Left lobe of liver (tissue), 2 donors: ENCODE data around the gene DOCK8. TPM values are rescaled to one million over a fixed set of nuclear protein-coding genes. Genes with fewer than 3 reads are reported as not detected.

Experiments used
- ATAC-seq: fragments of 200-7000 bp; cut with Tn5 transposase; one replicate; pipeline ENCODE4 v1.9.1; 2020; ENCODE audit warnings: mild to moderate bottlenecking, moderate library complexity
- DNase-seq: peaks from one replicate; pipeline ENCODE4 v3.0.0-alpha.2; 2020; ENCODE audit warnings: low spot score
- total RNA-seq: library from RNA; stranded (reverse); gene quantifications from one replicate; pipeline ENCODE4 v1.2.1, GENCODE V29; 2021
- donor health status: DM: no; HTN: no; CAD: no; lungs with moderate emphysema.
- donor health status: DM: no; HTN: yes; CAD: no.

Gene DOCK8
- total RNA-seq, 1 donor from 2014 or later, result 10.6 TPM

DNA sequence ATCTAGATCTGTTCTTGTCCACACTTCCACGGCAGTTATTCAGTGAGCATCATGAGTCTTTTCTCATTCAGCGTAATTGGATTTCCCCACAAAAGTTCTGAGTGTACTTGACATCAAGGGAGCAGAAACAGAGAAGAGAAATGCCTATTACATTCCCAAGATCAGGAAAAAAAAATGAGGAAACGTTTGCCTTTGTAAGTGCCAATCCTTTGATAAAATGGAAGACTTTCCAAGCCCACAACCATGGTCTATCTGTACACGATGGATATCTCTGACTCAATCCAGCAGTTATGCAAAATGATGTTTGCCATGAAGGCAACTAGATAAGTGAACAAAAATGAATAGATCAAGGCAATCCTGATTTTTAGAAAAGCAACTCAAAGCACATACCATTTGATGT is 235.9 kb downstream of the DOCK8 start:
- ATAC-seq (no peak), DNase-seq (no peak)

DNA sequence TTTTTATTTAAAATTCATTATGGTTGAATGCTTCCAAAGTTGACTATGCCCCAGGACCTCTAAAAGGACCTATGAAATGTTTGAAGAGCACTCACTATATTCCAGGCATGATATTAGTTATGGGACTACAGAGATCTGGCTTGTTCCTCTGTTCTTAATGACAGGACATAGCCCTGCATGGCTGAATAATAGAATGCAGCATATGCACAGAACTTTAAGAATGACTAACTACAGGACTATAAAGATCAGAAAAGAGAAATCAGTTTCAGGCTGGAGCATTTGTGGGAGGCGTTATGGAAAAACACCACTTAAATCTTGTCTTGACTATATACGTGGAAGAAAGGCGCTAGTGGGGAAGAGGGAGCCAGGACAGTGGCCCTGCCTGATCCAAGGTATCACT is 239.2 kb downstream of the DOCK8 start:
- ATAC-seq, result no peak
- no peak for DNase-seq

DNA sequence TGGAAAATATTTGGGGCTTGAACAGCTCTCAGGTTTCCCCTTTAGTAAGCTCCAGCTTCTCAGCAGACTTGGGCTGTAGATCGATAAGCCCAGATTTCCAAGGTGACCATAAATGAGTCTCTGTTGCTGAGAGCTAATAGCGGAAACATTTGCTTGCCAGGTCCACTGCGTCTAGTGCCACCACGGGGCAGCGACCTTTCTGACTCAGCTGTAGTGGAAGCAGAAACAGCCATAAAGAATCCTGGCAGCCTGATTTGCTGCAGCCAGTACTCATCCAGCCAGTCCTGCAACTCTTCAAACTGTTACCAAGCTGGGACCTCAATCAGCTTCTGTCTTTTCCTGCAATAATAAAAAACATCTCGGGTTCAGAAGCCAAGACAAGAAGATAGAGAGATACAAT is 241.7 kb downstream of the DOCK8 start:
- DNase-seq (no peak), ATAC-seq (no peak)

DNA sequence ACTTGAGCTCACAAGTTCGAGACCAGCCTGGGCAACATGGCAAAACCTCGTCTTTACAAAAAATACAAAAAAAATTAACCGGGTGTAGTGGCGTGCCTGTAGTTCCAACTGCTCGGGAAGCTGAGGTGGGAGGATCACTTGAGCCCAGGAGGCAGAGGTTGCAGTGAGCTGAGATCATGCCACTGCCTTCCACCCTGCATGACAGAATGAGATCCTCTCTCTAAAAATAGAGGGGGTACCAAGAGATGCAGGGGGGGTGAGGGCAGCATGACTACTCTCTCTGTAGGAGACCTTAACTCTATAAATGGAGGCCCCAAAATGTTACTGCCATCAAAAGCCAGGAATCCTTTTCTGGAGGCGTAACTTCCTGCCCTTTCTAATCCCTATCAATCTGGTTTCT is 243.9 kb downstream of the DOCK8 start:
- DNase-seq (no peak), ATAC-seq (no peak)

DNA sequence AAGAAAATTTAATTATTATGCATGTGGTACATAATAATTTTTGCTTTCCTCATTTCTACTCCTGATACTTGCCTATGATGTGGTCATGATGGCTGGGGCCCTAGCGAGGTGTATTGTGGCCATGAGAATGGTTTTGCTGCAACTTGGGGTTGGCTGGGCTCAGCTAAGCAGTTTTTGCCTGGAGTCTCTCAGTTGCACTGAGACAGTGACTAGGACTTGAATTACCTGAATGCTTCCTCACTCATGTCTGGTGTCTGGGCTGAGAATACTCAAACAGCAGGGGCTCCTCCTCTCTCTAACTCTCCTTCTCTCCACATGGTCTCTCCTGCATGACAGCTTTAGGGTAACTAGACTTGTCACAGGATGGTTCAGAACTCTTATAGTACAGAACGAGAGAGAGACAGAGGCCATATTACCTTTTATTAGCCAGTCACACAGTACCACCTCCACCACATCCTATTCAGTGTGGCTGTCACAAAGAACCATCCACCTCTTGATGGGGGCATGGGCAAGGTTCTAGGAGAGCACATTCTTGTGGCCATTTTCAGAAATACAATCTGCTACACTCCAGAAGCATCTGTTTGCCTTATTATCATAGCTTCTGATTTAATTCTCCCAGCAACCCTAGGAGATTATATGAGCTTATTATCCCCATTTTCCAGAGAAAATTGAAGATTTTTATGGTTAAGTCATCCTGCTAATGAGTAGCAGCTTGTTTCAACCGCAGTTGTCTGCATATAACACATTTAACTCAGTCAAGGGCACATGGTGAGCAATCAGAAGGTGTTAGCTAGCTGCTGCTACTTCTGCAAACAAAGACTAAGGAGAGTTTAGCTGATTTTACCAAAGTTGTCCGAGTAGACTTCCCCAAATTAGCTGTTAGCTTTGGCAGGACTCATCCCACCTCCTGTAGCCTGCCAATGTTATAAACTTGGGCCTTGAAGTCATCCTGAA is 245.1 kb downstream of the DOCK8 start:
- no peak for DNase-seq
- no peak for ATAC-seq

DNA sequence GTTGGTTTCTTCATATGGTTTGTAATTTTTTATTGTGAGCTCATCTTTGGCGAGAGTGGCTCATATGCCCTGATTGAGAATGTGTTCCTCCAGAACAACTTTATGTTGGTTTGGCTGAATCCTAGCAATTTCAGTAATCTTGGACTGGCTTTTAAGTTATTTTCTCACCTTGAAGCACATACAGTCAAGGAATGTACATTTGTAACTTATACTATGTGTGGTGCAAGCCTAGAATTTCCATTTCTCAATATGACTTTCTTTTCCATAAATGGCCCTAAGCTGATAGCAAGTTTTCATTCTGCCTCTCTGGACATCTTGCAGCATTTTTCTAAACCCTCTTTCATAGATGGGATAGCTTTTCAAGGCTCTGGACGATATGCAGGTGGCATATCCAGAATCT is 247.5 kb downstream of the DOCK8 start:
- no peak for ATAC-seq
- DNase-seq, result no peak

DNA sequence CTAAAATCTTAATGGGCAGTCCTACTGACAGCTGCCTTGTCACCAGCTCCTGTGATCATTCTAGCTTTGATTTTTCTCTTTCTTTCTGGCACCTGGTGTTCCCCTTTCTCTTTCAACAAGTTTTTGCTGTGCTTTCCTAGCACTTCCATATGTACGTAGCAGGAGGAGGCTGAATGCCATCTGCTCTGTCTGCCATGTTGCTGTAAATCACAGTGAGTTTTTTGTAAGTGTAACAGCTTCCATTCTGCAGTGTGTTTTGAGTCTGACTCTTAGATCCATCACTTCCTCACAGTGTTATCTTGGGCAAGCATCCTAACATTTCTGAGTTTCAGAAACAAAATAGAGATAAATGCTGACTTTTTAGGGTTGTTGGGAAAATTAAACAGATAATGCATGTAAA is 247.9 kb downstream of the DOCK8 start:
- DNase-seq (no peak), ATAC-seq (no peak)

DNA sequence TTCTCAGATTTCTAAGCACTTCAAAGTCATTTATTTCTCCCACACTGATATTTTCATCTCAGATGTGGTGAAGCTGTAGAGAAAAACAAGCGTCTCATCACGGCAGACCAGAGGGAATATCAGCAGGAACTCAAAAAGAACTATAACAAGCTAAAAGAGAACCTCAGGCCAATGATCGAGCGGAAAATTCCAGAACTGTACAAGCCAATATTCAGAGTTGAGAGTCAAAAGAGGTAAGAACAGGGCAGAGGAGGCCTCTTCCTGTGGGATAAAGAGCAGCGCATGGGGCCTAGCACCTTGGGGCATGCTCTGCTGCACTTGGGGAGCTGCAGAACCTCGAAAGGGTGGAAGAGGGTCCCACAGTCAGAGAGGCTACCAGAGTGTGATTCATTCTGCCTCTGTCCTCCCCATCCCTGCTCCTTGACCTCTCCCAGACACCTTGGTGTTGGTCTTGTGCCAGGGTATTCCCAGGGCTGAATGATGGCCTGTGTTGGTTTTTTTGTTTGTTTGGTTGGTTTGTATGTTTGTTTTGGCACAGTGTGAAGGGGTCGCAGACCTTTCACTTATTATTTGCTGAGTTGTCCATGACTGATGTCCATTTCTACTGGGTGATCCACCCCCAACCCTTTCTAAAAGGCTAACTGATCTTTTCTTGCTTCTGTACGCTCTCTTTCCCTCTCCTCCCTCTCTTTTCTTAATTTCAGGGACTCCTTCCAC is 248.9 kb downstream of the DOCK8 start:
- ATAC-seq, result peak; percentile 51
- no peak for DNase-seq

DNA sequence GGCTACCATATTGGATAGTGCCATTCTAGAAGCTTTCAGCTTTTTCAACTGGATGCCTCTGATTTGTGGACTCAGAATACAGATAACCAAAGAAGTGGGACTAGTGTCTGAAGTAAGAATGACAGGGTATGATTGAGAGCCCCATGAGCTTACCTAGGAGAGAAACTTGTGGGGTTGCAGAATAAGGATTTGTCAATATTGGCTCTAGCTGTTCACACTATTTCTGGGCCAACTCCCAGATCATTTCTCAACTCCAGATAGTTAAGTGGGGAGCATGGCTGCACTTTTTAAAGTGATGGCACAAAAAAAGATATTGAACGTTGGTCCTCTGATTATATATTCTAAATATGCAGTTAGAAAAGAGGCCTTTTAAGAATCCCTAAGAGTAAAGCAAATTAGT is 252.1 kb downstream of the DOCK8 start:
- peak; percentile 51 for ATAC-seq

DNA sequence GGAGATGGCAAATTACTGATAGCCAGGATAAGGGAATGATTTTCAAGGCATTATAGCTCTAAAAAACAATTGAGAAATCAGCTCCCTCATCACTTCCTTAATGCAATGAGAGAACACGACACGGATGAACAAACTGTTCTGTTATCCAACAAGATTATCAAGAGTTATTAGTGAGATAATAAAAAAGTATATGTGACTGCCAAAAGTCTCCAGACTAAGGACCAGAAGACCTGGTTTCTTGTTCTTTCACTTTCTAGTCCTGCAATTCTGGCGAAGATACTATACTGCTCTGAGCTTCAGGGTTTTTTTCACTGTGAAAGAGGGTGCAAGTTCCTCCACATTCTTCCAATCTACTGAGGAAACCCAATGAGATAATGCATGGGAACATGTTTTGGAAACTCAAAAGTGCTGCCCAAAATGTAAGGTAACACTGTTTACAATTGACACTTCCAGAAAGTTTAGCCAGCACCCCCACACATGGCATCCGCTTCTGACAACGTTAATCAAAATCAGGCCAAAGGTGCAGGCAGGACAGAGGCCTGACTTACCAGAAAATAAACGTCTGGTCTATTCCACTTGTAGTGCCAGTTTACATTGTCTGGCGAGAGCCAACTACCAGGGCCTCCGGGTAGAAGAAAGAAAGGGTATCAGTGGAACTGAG is 254.2 kb downstream of the DOCK8 start:
- no peak for DNase-seq
- peak; percentile 21 for ATAC-seq

More for the DNA sequence above, 252.1 kb downstream of the DOCK8 start:
- DNase-seq, result no peak

DNA sequence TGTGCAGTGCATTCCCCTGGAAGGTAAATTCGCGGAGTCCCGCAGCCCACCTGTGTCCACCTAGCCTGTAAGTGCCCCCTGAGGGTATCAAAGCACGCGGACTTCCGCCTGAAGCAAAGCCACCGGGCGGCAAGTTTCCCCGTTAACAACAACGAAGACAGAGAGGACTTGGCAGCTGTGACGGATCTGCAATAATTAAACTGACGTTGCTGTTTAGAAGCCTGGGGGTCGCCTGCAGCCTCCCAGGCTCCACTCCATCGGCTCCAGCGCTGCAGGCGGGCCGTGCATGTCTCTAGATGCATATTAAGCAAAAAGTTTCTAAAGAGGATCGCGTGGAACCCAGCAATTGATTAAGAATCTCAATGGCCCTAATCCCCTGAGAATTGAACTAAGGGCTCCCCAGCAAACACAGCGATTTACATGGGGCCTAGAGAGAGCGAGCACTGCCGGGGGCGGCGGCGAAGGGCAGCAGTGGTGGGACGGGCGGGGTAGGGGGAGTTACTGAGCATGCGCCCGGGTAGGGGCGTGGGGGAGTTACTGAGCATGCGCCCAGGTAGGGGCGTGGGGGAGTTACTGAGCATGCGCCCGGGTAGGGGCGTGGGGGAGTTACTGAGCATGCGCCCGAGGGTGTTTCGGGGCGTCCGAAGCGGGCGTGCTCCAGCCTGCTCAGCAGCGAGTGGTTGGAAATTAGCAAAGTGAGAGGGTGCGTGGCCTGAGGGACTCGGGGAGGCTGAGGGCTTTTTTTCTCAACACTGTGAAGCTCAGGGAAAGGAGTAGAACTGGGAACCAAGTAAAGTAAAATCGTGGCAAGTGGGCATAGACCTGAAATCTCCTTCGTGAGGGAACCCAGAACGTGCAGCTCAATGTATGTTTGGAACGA is 255.2 kb downstream of the DOCK8 start:
- DNase-seq, result peak; percentile 86
- peak; percentile 85 for ATAC-seq

DNA sequence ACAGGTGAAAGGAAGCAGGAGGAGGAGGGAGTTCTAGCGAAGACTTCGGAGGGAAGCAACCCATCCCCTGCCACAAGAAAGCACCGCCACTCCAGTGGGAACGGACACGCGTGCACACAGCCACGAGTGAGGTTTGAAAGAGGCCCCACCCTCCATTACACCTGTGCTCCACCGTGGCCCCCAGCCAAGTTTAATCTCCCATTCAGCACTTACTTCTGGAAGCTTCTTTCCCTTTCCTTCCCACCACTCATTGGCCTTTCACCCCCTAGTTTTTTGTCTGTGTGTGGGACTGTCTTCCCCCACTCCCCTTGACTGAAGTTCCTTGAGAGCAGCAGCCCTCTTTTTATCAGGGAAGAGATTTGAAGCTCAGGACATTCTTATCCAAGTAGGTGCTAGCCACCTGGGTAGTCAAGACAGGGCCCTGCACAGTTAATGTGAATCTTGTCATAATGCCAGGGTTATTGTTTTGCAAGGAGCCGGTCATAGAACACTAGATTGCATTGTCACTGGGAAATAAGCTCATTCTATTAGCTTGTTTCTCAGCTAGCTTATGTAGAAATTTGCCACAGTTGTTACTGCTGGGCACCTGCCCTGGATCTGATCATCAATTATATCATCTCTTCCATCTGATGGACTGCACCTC is 256.0 kb downstream of the DOCK8 start:
- ATAC-seq, result peak; percentile 14

DNA sequence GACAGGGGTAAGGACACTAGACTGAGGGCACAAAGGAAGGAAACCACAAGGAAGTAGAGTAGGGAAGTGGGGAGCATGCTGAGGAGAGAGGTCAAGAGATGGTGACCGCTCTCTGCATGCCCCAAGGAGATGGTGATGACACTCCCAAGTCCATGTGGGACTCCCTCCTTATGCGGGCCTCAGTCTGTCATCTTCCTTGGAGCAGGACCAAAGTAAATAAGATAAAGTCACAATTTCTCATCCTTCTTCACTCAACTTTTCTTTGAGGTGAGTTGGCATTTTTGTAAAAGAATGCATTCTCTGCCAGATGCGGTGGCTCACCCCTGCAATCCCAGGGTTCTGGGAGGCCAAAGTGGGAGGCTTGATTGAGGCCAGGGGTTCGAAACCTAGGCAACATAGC is 256.7 kb downstream of the DOCK8 start:
- no peak for ATAC-seq
- DNase-seq, result no peak

More for the DNA sequence above, 256.0 kb downstream of the DOCK8 start:
- DNase-seq, result peak; percentile 51

DNA sequence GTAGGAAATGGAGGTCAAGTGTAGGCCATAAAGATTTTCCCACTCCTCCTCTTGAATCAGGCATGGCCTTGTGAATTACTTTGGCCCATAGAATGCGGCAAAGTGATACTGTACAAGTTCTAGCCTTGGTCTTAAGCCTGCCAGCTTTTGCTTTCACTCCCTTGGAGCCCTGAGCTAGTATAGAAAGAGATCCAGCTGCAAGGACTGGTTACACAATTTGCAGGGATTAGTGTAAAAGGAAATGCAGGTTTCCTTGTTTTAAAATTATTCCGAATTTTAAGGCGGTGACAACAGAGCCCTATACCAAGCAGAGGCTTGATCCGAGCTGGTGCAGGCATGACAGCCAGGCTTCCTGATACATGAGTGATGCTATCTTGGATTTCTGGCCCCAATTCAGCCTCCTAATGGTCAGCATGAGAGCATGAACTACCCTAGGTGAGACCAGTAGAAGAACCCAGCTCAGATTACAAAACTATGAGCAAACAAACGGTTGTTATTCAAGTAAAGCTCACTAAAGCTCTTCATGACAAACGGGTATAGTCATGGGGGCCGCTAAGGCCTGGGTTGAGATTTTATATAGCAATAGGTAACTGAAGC is 257.9 kb downstream of the DOCK8 start:
- ATAC-seq (no peak), DNase-seq (no peak)

DNA sequence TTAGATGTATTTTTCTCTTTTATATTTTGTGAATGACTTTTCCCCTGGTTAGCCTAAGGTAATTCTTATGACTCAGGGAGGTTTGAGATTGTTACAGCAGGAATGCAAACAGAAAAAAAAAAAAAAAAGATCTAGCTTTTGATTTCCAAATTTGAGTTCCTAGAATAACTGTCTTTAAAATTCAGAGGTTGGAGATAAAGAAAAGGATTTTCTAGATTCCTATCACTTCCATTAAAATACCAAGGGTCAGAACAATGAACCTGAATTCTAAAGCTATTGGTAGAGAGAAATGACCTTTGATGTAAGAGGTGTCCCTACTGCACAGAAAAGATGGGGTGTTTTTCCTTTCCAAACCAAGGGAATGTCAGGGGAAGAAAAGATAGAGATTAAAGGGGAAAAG is 262.5 kb downstream of the DOCK8 start:
- ATAC-seq, result no peak
- DNase-seq, result no peak

DNA sequence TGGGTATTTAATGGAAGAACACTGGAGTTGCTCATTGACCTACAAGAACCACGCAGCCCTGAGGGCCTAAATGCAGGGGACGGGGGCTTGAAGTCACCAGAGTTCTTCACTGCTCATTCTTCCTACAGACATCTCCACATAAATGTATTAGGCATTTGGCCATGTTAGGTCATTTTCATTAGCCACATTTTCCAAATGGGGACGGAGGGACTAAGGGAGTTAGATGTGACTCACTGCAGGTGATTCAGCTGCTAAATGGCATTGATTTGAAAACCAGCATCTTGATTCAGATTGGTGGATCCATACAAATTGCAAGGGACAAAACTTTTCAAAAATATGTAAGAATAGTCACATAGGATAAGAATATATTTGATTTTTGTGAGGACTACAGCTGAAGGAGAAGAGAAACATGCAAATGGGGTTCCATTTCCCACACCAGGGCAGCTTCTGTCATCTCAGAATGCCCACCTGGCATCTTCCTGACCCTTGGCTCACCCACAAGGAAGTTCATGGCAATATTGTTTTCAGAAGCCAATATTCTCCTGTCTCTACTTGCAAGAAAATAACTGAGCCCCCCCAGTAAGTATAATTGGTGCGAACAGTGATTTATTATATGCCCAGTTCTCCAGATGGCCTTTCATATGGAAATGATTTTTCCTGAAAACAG is 264.8 kb downstream of the DOCK8 start:
- DNase-seq, result no peak
- ATAC-seq, result no peak

DNA sequence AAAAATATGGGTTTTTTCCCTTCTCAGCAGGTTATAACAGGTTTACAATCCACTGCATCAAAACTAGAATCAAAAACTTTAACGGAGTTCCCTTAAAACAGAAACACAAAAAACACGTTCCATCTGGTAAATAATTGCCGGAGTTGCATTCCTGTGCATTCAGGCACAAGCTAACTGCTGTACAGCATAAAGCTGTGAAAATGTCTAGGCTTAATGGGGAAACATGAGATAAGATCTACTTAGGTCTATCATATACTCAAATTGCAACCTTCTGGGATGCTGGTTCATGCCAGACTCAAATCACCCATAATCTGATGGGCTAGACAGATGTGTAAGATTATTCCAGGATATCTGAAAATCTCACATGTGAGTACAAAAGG is 265.3 kb downstream of the DOCK8 start:
- no peak for DNase-seq
- ATAC-seq, result no peak

DNA sequence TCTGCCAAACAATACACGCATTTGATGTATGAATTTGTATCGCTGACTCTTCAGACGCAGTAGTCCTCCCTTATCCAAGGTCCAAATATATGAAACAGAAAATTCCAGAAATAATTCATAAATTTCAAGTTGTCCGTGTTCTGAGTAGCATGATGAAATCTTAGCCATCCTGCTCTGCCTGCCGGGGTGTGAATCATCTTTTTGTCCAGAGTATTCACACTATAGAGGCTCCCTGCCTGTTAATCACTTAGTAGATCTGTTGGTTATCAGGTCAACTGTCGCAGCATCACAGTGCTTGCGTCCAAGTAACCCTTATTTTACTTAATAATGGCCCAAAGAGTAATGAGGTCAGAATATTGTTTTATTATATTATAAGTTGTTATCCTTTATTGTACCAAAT is 268.1 kb downstream of the DOCK8 start:
- DNase-seq, result no peak
- ATAC-seq, result no peak

DNA sequence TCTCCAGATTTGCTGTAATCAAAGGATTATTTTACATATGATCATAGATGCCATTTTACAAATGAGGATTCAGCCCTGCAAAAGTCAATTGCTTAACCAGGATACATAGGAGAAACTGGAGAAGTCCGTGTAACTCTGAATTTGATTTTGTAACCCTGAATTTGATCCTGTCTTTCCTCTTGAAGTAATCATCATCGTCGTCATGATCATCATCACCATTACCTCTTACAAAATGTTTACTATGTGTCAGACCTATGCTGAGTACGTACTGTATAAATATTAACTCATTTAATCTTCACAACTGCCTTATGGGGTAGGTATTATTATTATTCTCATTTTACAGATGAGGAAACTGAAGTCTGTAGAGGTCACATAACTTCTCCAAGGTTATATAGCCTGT is 271.5 kb downstream of the DOCK8 start:
- DNase-seq (no peak), ATAC-seq (no peak)
